C1 segment of cervical spinal cord (tissue), 14 donors: ENCODE data around the gene PLCH1.
A peak's percentile ranks its signal among the peaks of the same experiment; 100 is the strongest.

ENCODE experiments used
- DNase-seq, 14 donors: peaks; one replicate each; lab custom pipeline; 2025; lab: John Stamatoyannopoulos, UW

Gene PLCH1

GRCh38 chr3:155347901-155348300 is 397.0 kb downstream of the PLCH1 start:
- DNase-seq, result no peak

- peak in 1 of 14 donors; percentile 28 for DNase-seq
Measured at GRCh38 chr3:155342344-155342743, 402.5 kb downstream of the PLCH1 start.

- DNase-seq, result no peak
Measured at GRCh38 chr3:155339052-155339451, 405.8 kb downstream of the PLCH1 start.

GRCh38 chr3:155335724-155336354 is 409.0 kb downstream of the PLCH1 start:
- DNase-seq, result no peak

- no peak for DNase-seq
Measured at GRCh38 chr3:155334914-155335723, 409.8 kb downstream of the PLCH1 start.

GRCh38 chr3:155334215-155334913 is 410.5 kb downstream of the PLCH1 start:
- no peak for DNase-seq

GRCh38 chr3:155332716-155333115 is 412.2 kb downstream of the PLCH1 start:
- no peak for DNase-seq

- DNase-seq, result no peak
Measured at GRCh38 chr3:155331078-155331477, 413.8 kb downstream of the PLCH1 start.

GRCh38 chr3:155330370-155330769 is 414.5 kb downstream of the PLCH1 start:
- no peak for DNase-seq

GRCh38 chr3:155329513-155330048 is 415.3 kb downstream of the PLCH1 start:
- no peak for DNase-seq

- DNase-seq, result no peak
Measured at GRCh38 chr3:155327871-155328270, 417.0 kb downstream of the PLCH1 start.

- no peak for DNase-seq
Measured at GRCh38 chr3:155327430-155327829, 417.4 kb downstream of the PLCH1 start.

GRCh38 chr3:155326901-155327300 is 418.0 kb downstream of the PLCH1 start:
- no peak for DNase-seq

GRCh38 chr3:155326244-155326643 is 418.6 kb downstream of the PLCH1 start:
- DNase-seq, result no peak
